Neuronal stem cell (in vitro differentiated cells): Measurements from ENCODE around the gene RAPGEF6.

Experiments
- DNase-seq: peaks from one replicate; pipeline ENCODE4 v3.0.0-alpha.2; 2013; ENCODE audit warnings: low spot score
- H2AFZ ChIP-seq: one replicate; pipeline ENCODE4 v1.6.1; 2013; ENCODE audit warnings: mild to moderate bottlenecking, low read length, inconsistent platforms
- H2AK5ac ChIP-seq: 2 replicates; pipeline ENCODE4 v1.6.1; 2013; ENCODE audit warnings: low read depth, mild to moderate bottlenecking, inconsistent platforms, low read length, moderate library complexity, mixed read lengths
- H2BK120ac ChIP-seq: 2 replicates; pipeline ENCODE4 v1.6.1; 2013; ENCODE audit warnings: low read depth, mild to moderate bottlenecking, inconsistent platforms, low read length, moderate library complexity, mixed read lengths
- H2BK12ac ChIP-seq: one replicate; pipeline ENCODE4 v1.6.1; 2013; ENCODE audit warnings: low read length, inconsistent platforms
- H2BK15ac ChIP-seq: 2 replicates; pipeline ENCODE4 v1.6.1; 2013; ENCODE audit warnings: mild to moderate bottlenecking, low read length, inconsistent platforms, mixed read lengths
- H2BK5ac ChIP-seq: one replicate; pipeline ENCODE4 v1.6.1; 2013; ENCODE audit warnings: inconsistent platforms, mild to moderate bottlenecking, low read length, moderate library complexity
- H3K14ac ChIP-seq: one replicate; pipeline ENCODE4 v1.6.1; 2013; ENCODE audit warnings: low read length, inconsistent platforms
- H3K18ac ChIP-seq: 2 replicates; pipeline ENCODE4 v1.6.1; 2013; ENCODE audit warnings: low read length, inconsistent platforms
- H3K23ac ChIP-seq: 2 replicates; pipeline ENCODE4 v1.6.1; 2013; ENCODE audit warnings: low read depth, mild to moderate bottlenecking, mixed read lengths, low read length, inconsistent platforms; ENCODE audit not compliant: poor library complexity
- H3K27ac ChIP-seq: replicated peaks from 3 replicates; pipeline ENCODE4 v1.5.1; 2013; ENCODE audit warnings: low read length, inconsistent platforms
- H3K27me3 ChIP-seq, 3 experiments: 2 replicates each; pipeline ENCODE4 v1.6.1; 2013; ENCODE audit warnings: low read length in 3 of 3, mild to moderate bottlenecking in 2 of 3, inconsistent platforms in 1 of 3, low read depth in 1 of 3, mixed read lengths in 1 of 3, moderate library complexity in 1 of 3; ENCODE audit not compliant: control insufficient read depth in 3 of 3, insufficient read depth in 3 of 3
- H3K36me3 ChIP-seq, 2 donors: replicated peaks in 1 of 2; 2 replicates each; pipeline ENCODE4 v1.6.1; 2013; ENCODE audit warnings: low read length in 2 of 2; ENCODE audit not compliant: control insufficient read depth in 2 of 2, insufficient read depth in 2 of 2
- H3K4ac ChIP-seq: 2 replicates; pipeline ENCODE4 v1.6.1; 2013; ENCODE audit warnings: inconsistent platforms, mild to moderate bottlenecking, low read length, moderate library complexity
- H3K4me1 ChIP-seq, 2 donors: 1 replicate in 1 of 2; 2 replicates in 1 of 2; pipeline ENCODE4 v1.6.1; 2013; ENCODE audit warnings: low read length in 2 of 2, low read depth in 1 of 2; ENCODE audit not compliant: control insufficient read depth in 2 of 2, insufficient read depth in 1 of 2
- H3K4me2 ChIP-seq: one replicate; pipeline ENCODE4 v1.6.1; 2013; ENCODE audit warnings: mild to moderate bottlenecking, low read length, inconsistent platforms; ENCODE audit not compliant: insufficient read depth, poor library complexity, severe bottlenecking
- H3K4me3 ChIP-seq, 2 donors: 2 replicates each; pipeline ENCODE4 v1.5.1; 2013; ENCODE audit warnings: low read length in 2 of 2, mild to moderate bottlenecking in 2 of 2, inconsistent platforms in 1 of 2, moderate library complexity in 1 of 2
- H3K79me1 ChIP-seq: one replicate; pipeline ENCODE4 v1.6.1; 2013; ENCODE audit warnings: low read depth, mild to moderate bottlenecking, inconsistent platforms, low read length, moderate library complexity
- H3K9ac ChIP-seq: one replicate; pipeline ENCODE4 v1.6.1; 2013; ENCODE audit warnings: mild to moderate bottlenecking, low read depth, low read length, inconsistent platforms; ENCODE audit not compliant: poor library complexity
- H3K9me3 ChIP-seq, 2 donors: replicated peaks in 1 of 2; 2 replicates each; pipeline versions ENCODE3 to v1.6.1; 2013; ENCODE audit warnings: low read length in 2 of 2, mild to moderate bottlenecking in 2 of 2, inconsistent platforms in 1 of 2, low read depth in 1 of 2, mixed read lengths in 1 of 2, moderate library complexity in 1 of 2; ENCODE audit not compliant: control insufficient read depth in 2 of 2, insufficient read depth in 1 of 2
- H4K8ac ChIP-seq: one replicate; pipeline ENCODE4 v1.6.1; 2013; ENCODE audit warnings: low read depth, mild to moderate bottlenecking, inconsistent platforms, low read length, moderate library complexity
- H4K91ac ChIP-seq: one replicate; pipeline ENCODE4 v1.6.1; 2013; ENCODE audit warnings: low read length, low read depth, mild to moderate bottlenecking, inconsistent platforms; ENCODE audit not compliant: poor library complexity
- WGBS, 2 donors: extraction: QIAGEN DNeasy Blood & Tissue Kit; methylation state at CpG; one replicate each; pipeline ENCODE4 v1.1.7; 2013; ENCODE audit warnings: missing lambda C conversion rate in 2 of 2, mixed read lengths in 1 of 2; ENCODE audit not compliant: insufficient read length in 2 of 2, insufficient replicate concordance in 1 of 2; ENCODE audit errors: extremely low coverage in 2 of 2; 5-methylcytosine and 5-hydroxymethylcytosine counted together

Gene RAPGEF6

GRCh38 chr5:131637694-131638093 lies 2.7 kb upstream of the RAPGEF6 start:
- no peak overlapping the region for H3K27ac ChIP-seq
- no peak overlapping the region for H3K18ac ChIP-seq
- H3K14ac ChIP-seq = no peak overlapping the region
- no peak overlapping the region for H3K23ac ChIP-seq
- no peaks in the 10 kb centered on the region for H3K27me3 ChIP-seq
- no peak overlapping the region for H2BK5ac ChIP-seq
- DNase-seq = no peak
- no peak overlapping the region for H2BK15ac ChIP-seq
- H4K91ac ChIP-seq = no peak overlapping the region
- no peak overlapping the region for H2BK12ac ChIP-seq
- WGBS, 2 donors = no CpG with 5 or more reads among the region's 4 CpGs
- no peak overlapping the region for H2BK120ac ChIP-seq
- H3K9me3 ChIP-seq = no peaks in the 10 kb centered on the region
- no peak overlapping the region for H2AFZ ChIP-seq
- no peak overlapping the region for H3K4me3 ChIP-seq
- no peak overlapping the region for H3K4me2 ChIP-seq
- peaks cover 0 to 4% of the 10 kb centered on the region in 2 donors for H3K4me1 ChIP-seq
- H4K8ac ChIP-seq = no peak overlapping the region
- H2AK5ac ChIP-seq = no peak overlapping the region
- H3K9ac ChIP-seq = no peak overlapping the region
- no peak overlapping the region for H3K4ac ChIP-seq
- peaks cover 0 to 3% of the 10 kb centered on the region in 2 donors for H3K36me3 ChIP-seq
- no peaks in the 10 kb centered on the region for H3K79me1 ChIP-seq

GRCh38 chr5:131635684-131636572 lies 899 bp upstream of the RAPGEF6 start:
- Histone ChIP-seq H3K79me1 (no peaks in the 10 kb centered on the region), H3K4me1 (peaks cover 2 to 4% of the 10 kb centered on the region in 2 donors), H3K9ac (peak overlapping the region; percentile 78), H3K36me3 (no peaks in the 10 kb centered on the region), H2BK5ac (peak overlapping the region; percentile 15), H3K27ac (peak overlapping the region; percentile 97), H2AFZ (peak overlapping the region; percentile 93), H2BK120ac (no peak overlapping the region), H2BK15ac (no peak overlapping the region), H3K27me3 (no peaks in the 10 kb centered on the region), H3K4me3 (peak overlapping the region; percentile 86 to 88), H4K8ac (no peak overlapping the region), H3K18ac (peak overlapping the region; percentile 76), H4K91ac (no peak overlapping the region), H3K23ac (no peak overlapping the region), H3K4me2 (peak overlapping the region; percentile 71), H2BK12ac (no peak overlapping the region), H2AK5ac (peak overlapping the region; percentile 14), H3K14ac (no peak overlapping the region), H3K9me3 (no peaks in the 10 kb centered on the region), H3K4ac (no peak overlapping the region)
- no peak for DNase-seq
- WGBS, 2 donors = no CpG with 5 or more reads among the region's 24 CpGs

- no peaks in the 10 kb centered on the region for H3K9me3 ChIP-seq
- no peak overlapping the region for H2BK5ac ChIP-seq
- no CpG with 5 or more reads among the region's 21 CpGs for WGBS, 2 donors
- peak overlapping the region; percentile 57 for H3K14ac ChIP-seq
- peak overlapping the region; percentile 64 for H3K27ac ChIP-seq
- peak overlapping the region; percentile 28 for H3K4ac ChIP-seq
- H2BK15ac ChIP-seq = peak overlapping the region; percentile 82
- no peak overlapping the region for H2BK120ac ChIP-seq
- H2BK12ac ChIP-seq = no peak overlapping the region
- peak; percentile 67 for DNase-seq
- peak overlapping the region; percentile 95 for H3K9ac ChIP-seq
- no peak overlapping the region for H4K91ac ChIP-seq
- H4K8ac ChIP-seq = no peak overlapping the region
- H3K79me1 ChIP-seq = no peaks in the 10 kb centered on the region
- peak overlapping the region; percentile 66 for H3K4me2 ChIP-seq
- H3K36me3 ChIP-seq = no peaks in the 10 kb centered on the region
- H2AK5ac ChIP-seq = no peak overlapping the region
- peak overlapping the region; percentile 93 for H2AFZ ChIP-seq
- peaks cover 2 to 4% of the 10 kb centered on the region in 2 donors for H3K4me1 ChIP-seq
- H3K4me3 ChIP-seq = peak overlapping the region; percentile 88 to 95
- H3K27me3 ChIP-seq = no peaks in the 10 kb centered on the region
- peak overlapping the region; percentile 96 for H3K18ac ChIP-seq
- peak overlapping the region; percentile 81 for H3K23ac ChIP-seq
Measured at GRCh38 chr5:131634666-131634995, 398 bp downstream of the RAPGEF6 start.

- Histone ChIP-seq H3K9ac (no peak overlapping the region), H2BK5ac (no peak overlapping the region), H3K4me1 (peaks cover 2 to 4% of the 10 kb centered on the region in 2 donors), H2AK5ac (no peak overlapping the region), H3K4ac (no peak overlapping the region), H2BK120ac (no peak overlapping the region), H2BK15ac (no peak overlapping the region), H3K36me3 (no peaks in the 10 kb centered on the region), H2AFZ (peak overlapping the region; percentile 93), H3K14ac (no peak overlapping the region), H3K4me3 (peak overlapping the region; percentile 88 to 95), H4K91ac (no peak overlapping the region), H3K27me3 (no peaks in the 10 kb centered on the region), H3K23ac (no peak overlapping the region), H3K9me3 (no peaks in the 10 kb centered on the region), H3K79me1 (no peaks in the 10 kb centered on the region), H3K27ac (no peak overlapping the region), H4K8ac (no peak overlapping the region), H3K4me2 (peak overlapping the region; percentile 66), H3K18ac (no peak overlapping the region), H2BK12ac (no peak overlapping the region)
- WGBS, 2 donors = no CpG with 5 or more reads among the region's 4 CpGs
- no peak for DNase-seq
Measured at GRCh38 chr5:131634238-131634637, 791 bp downstream of the RAPGEF6 start.
